Neural progenitor cell (in vitro differentiated cells): Measurements from ENCODE around the gene TCF3. TPM values are rescaled to one million over a fixed set of nuclear protein-coding genes. Genes with fewer than 3 reads are reported as not detected.

ENCODE experiments used
- DNase-seq: peaks from one replicate; pipeline ENCODE4 v3.0.0-alpha.2; 2016; ENCODE audit warnings: low spot score
- H2AFZ ChIP-seq: fragments of 200-600 bp; sonication (generic); replicated peaks from 2 replicates; pipeline ENCODE4 v1.6.1; 2016; ENCODE audit warnings: antibody characterized with exemption
- H3F3A ChIP-seq: fragments of 200-600 bp; sonication (generic); 2 replicates; pipeline ENCODE4 v1.6.1; 2016; ENCODE audit warnings: antibody characterized with exemption, low read depth
- H3K27ac ChIP-seq: fragments of 200-600 bp; sonication (generic); 2 replicates; pipeline ENCODE4 v1.5.1; 2016; ENCODE audit warnings: mild to moderate bottlenecking
- H3K27me3 ChIP-seq: fragments of 200-600 bp; sonication (generic); 2 replicates; pipeline ENCODE4 v1.6.1; 2016; ENCODE audit warnings: mild to moderate bottlenecking, moderate library complexity
- H3K36me3 ChIP-seq: fragments of 200-600 bp; sonication (generic); 2 replicates; pipeline ENCODE4 v1.5.1; 2016
- H3K4me1 ChIP-seq: fragments of 200-600 bp; sonication (generic); 2 replicates; pipeline ENCODE4 v1.6.1; 2016; ENCODE audit warnings: mixed run types
- H3K4me2 ChIP-seq: fragments of 200-600 bp; sonication (generic); 2 replicates; pipeline ENCODE4 v1.6.1; 2016
- H3K4me3 ChIP-seq: fragments of 200-600 bp; sonication (generic); 2 replicates; pipeline ENCODE4 v1.5.1; 2016
- H3K79me2 ChIP-seq: fragments of 200-600 bp; sonication (generic); 2 replicates; pipeline ENCODE4 v1.6.1; 2016; ENCODE audit warnings: low read depth
- H3K9ac ChIP-seq: fragments of 200-600 bp; sonication (generic); 2 replicates; pipeline ENCODE4 v1.6.1; 2016
- H3K9me3 ChIP-seq: fragments of 200-600 bp; sonication (generic); 2 replicates; pipeline ENCODE4 v1.5.1; 2016; ENCODE audit warnings: low read depth
- H4K20me1 ChIP-seq: fragments of 200-600 bp; sonication (generic); 2 replicates; pipeline ENCODE4 v1.6.1; 2016; ENCODE audit warnings: low read depth
- H3K27ac Mint-ChIP-seq: 3 replicates; pipeline ENCODE4 v1.8.0; 2021; ENCODE audit warnings: mixed read lengths
- H3K27me3 Mint-ChIP-seq: 2 replicates; pipeline ENCODE4 v1.8.0; 2022; ENCODE audit warnings: low read depth, mild to moderate bottlenecking, inconsistent platforms, moderate library complexity, mixed read lengths; ENCODE audit not compliant: insufficient read depth
- H3K36me3 Mint-ChIP-seq: 3 replicates; pipeline ENCODE4 v1.8.0; 2021; ENCODE audit warnings: mixed read lengths
- H3K4me1 Mint-ChIP-seq: 3 replicates; pipeline ENCODE4 v1.8.0; 2021; ENCODE audit warnings: mixed read lengths
- H3K4me3 Mint-ChIP-seq: 3 replicates; pipeline ENCODE4 v1.8.0; 2021; ENCODE audit warnings: mild to moderate bottlenecking, moderate library complexity, mixed read lengths
- H3K9me3 Mint-ChIP-seq: 3 replicates; pipeline ENCODE4 v1.8.0; 2020; ENCODE audit warnings: mixed read lengths
- EZH2 ChIP-seq: fragments of 200-600 bp; sonication (generic); IDR thresholded peaks from 2 replicates; pipeline ENCODE4 v1.6.1; 2017; ENCODE audit warnings: antibody characterized with exemption, mild to moderate bottlenecking, moderate library complexity
- EZH2phosphoT487 ChIP-seq: fragments of 200-600 bp; sonication (generic); IDR thresholded peaks from 2 replicates; pipeline ENCODE4 v1.6.1; 2017; ENCODE audit warnings: antibody characterized with exemption
- total RNA-seq: library from RNA; depleted of rRNA; stranded (reverse); fragments of >200 nt; gene quantifications from 2 replicates; pipeline ENCODE4 v1.2.3, GENCODE V29; 2015; ENCODE audit warnings: low replicate concordance
- TF ChIP-seq, protein P1 (sequence below): fragments of 200-600 bp; sonication (generic); IDR thresholded peaks from 2 replicates; pipeline ENCODE4 v1.5.1; 2017; ENCODE audit warnings: antibody characterized with exemption, mild to moderate bottlenecking

TCF3 gene
- total RNA-seq, 1 donor from 2014 or later: 131 TPM

DNA sequence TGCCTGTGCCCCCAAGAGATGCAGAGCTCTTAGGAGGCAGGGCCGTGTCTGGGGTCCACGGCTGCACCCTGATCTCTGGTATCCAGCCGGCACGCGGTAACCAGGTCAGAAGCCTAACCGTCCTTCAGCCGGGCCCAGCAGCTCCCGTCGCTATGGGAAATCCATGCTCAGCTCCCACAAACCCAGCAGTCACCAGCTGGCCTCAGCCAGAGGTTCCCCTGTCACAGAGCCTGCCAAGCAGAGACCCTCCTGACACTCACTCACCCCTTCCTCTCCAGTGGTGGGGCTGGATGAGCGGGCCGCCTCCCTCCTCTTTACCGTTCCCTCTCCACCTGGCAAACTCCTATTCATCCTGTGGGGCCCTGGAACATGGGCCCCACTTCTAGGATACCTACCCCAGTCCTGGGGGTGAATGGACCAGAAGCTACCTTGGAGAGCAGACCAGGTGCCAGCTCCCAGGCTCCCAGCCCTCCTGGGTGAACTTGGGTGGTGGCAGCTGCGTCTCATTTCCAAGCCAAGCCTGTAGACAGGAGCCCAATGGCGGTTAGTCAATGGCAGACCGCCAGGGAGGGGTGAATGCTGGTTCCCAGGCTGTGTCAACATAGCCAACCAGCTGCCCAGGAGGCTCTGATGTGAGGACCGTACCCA is 21.4 kb upstream of the TCF3 start:
- Mint-ChIP-seq H3K36me3 (no peaks in the 10 kb centered on the region), H3K4me1 (peaks cover 10% of the 10 kb centered on the region), H3K27ac (no peak overlapping the region), H3K4me3 (peak overlapping the region; percentile 27), H3K27me3 (peaks cover 53% of the 10 kb centered on the region), H3K9me3 (no peaks in the 10 kb centered on the region)
- no peaks in the 10 kb centered on the region for H3K79me2 ChIP-seq
- H3K27me3 ChIP-seq: peaks cover 100% of the 10 kb centered on the region
- no peak overlapping the region for H2AFZ ChIP-seq
- H3K4me3 ChIP-seq: no peak overlapping the region
- H3F3A ChIP-seq: peaks cover 21% of the 10 kb centered on the region
- no peak for DNase-seq
- no peak overlapping the region for H3K9ac ChIP-seq
- no peak overlapping the region for H3K27ac ChIP-seq
- H3K4me2 ChIP-seq: no peak overlapping the region
- no peaks in the 10 kb centered on the region for H3K9me3 ChIP-seq
- H3K36me3 ChIP-seq: no peaks in the 10 kb centered on the region
- TF ChIP-seq, protein P1, sequence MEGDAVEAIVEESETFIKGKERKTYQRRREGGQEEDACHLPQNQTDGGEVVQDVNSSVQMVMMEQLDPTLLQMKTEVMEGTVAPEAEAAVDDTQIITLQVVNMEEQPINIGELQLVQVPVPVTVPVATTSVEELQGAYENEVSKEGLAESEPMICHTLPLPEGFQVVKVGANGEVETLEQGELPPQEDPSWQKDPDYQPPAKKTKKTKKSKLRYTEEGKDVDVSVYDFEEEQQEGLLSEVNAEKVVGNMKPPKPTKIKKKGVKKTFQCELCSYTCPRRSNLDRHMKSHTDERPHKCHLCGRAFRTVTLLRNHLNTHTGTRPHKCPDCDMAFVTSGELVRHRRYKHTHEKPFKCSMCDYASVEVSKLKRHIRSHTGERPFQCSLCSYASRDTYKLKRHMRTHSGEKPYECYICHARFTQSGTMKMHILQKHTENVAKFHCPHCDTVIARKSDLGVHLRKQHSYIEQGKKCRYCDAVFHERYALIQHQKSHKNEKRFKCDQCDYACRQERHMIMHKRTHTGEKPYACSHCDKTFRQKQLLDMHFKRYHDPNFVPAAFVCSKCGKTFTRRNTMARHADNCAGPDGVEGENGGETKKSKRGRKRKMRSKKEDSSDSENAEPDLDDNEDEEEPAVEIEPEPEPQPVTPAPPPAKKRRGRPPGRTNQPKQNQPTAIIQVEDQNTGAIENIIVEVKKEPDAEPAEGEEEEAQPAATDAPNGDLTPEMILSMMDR: no peak
- TF ChIP-seq EZH2 (no peak), EZH2phosphoT487 (no peak)
- peaks cover 5% of the 10 kb centered on the region for H3K4me1 ChIP-seq
- no peaks in the 10 kb centered on the region for H4K20me1 ChIP-seq

DNA sequence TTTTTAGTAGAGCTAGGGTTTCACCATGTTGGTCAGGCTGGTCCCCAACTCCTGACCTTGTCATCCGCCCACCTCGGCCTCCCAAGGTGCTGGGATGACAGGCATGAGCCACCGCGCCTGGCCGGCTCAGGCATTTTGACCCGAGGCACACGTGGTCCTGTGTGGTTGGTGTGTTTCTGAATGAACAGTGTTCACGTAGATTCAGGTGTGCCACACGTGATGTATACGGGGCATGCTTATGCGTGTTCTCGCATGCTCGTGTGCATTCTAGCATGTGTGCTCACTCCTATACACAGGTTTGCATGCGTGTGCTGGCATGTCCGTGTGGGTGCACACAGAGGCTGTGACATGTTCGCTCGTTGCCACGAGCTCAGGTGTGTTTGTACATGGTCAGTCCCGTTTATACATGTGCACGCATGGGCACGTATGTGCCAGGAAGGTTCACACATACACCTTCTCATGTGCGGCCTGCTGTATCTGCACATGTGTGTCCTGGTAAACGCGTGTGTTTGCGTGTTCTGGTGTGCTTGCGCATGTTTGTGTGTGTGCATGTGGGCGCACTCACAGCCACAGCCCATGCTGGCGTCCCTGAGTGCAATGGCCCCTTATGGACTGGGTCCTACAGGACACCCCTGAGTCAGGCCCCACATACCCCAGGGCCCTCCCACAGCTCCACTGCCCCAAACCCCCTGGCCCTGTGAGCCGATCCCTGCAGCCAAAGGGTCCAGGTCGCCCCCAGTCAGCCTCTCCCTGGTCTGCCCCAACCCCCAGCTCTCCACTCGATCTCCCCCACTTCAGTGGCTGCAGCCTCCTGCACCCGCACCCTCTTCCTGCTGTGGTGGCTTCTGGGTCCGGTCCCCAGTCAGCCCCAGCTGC is 20.6 kb upstream of the TCF3 start:
- no peak for DNase-seq
- no peaks in the 10 kb centered on the region for H3K9me3 ChIP-seq
- no peak overlapping the region for H3K4me3 ChIP-seq
- Mint-ChIP-seq H3K36me3 (no peaks in the 10 kb centered on the region), H3K4me1 (peaks cover 13% of the 10 kb centered on the region), H3K27ac (no peak overlapping the region), H3K27me3 (peaks cover 51% of the 10 kb centered on the region), H3K4me3 (peak overlapping the region; percentile 27), H3K9me3 (no peaks in the 10 kb centered on the region)
- no peak overlapping the region for H3K4me2 ChIP-seq
- peaks cover 25% of the 10 kb centered on the region for H3F3A ChIP-seq
- H4K20me1 ChIP-seq: no peaks in the 10 kb centered on the region
- H3K36me3 ChIP-seq: no peaks in the 10 kb centered on the region
- peaks cover 9% of the 10 kb centered on the region for H3K4me1 ChIP-seq
- no peak overlapping the region for H3K27ac ChIP-seq
- no peak overlapping the region for H2AFZ ChIP-seq
- H3K27me3 ChIP-seq: peaks cover 100% of the 10 kb centered on the region
- H3K9ac ChIP-seq: no peak overlapping the region
- H3K79me2 ChIP-seq: no peaks in the 10 kb centered on the region
- no peak for TF ChIP-seq EZH2phosphoT487
- TF ChIP-seq EZH2: no peak
- TF ChIP-seq, protein P1: no peak

DNA sequence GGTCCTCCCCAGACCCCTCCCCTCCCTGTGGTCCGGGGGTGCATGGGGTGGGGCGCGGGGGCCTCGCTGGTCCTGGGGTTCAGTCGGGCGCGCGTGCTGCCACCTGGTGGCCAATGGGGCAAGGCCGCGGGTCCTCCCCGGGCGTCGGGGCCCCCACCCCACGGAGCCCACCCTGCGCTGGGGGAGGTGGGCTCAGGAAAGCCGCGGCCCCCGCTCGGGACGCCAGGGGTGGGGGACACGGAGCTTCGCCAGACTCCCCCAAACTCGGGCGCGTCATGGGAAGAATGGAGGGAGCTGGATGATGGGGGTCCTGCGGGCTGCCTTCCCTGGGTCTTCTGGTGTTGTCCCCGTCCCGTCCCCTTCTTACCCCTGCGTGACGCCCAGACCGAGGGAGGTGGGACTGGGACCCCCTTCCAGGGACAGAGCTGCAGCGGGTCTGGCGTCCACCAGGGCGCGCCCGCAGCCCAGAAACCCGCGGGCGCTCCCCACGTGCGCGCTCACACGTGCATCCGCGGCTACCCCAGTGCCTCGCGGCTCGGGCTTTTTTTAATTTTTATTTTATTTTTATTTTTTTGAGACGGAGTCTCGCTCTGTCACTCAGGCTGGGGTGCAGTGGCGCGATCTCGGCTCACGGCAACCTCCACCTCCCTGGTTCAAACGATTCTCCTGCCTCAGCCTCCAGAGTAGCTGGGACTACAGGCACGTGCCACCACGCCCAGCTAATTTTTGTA is 19.8 kb upstream of the TCF3 start:
- H3K9me3 Mint-ChIP-seq: no peaks in the 10 kb centered on the region
- Histone ChIP-seq H3K9ac (no peak overlapping the region), H3F3A (peaks cover 25% of the 10 kb centered on the region), H3K4me3 (peak overlapping the region; percentile 36), H3K9me3 (no peaks in the 10 kb centered on the region), H3K27me3 (peaks cover 100% of the 10 kb centered on the region), H4K20me1 (no peaks in the 10 kb centered on the region), H2AFZ (no peak overlapping the region), H3K36me3 (no peaks in the 10 kb centered on the region), H3K27ac (no peak overlapping the region), H3K4me2 (peak overlapping the region; percentile 76), H3K4me1 (peaks cover 9% of the 10 kb centered on the region), H3K79me2 (no peaks in the 10 kb centered on the region)
- H3K4me3 Mint-ChIP-seq: no peak overlapping the region
- H3K36me3 Mint-ChIP-seq: no peaks in the 10 kb centered on the region
- peaks cover 16% of the 10 kb centered on the region for H3K4me1 Mint-ChIP-seq
- no peak for TF ChIP-seq EZH2phosphoT487
- TF ChIP-seq, protein P1: peak; percentile 80
- peak; percentile 73 for DNase-seq
- no peak overlapping the region for H3K27ac Mint-ChIP-seq
- H3K27me3 Mint-ChIP-seq: peaks cover 49% of the 10 kb centered on the region
